ENCODE data around the gene PIGL. TPM values are rescaled to one million over a fixed set of nuclear protein-coding genes. Genes with fewer than 3 reads are reported as not detected.
"Not testable (repeated sequence)": the region's sequence is repeated elsewhere in the genome, so short reads cannot be mapped to it uniquely, and the experiment has no call there.

PIGL gene
- total and polyA plus RNA-seq, 10 donors: 14.5 to 81.9 (median 59.6) TPM

- no peak overlapping the region for H3K4me3 ChIP-seq
- H3K27me3 ChIP-seq (replicated peaks in 1 of 7): no peaks in the 10 kb centered on the region
- H3K4me1 ChIP-seq: peaks cover 0 to 5% (median 0%) of the 10 kb centered on the region in 6 donors
- peaks cover 0 to 75% (median 8%) of the 10 kb centered on the region in 6 donors for H3K36me3 ChIP-seq
- no peak overlapping the region for H3K27ac ChIP-seq
- TF ChIP-seq POLR2AphosphoS5 (IDR thresholded peaks at IDR 0.05) (no peak), CTCF (IDR thresholded peaks at IDR 0.05 in 8 of 11, conservative IDR thresholded peaks at IDR 0.05 in 3 of 11) (no peak), POLR2A (IDR thresholded peaks at IDR 0.05) (no peak)
- intact Hi-C loops (cut with DNase I; ENCODE audit: low total_unique reads): no loop called here
- H3K9me3 ChIP-seq: no peaks in the 10 kb centered on the region
- 84 to 93% (median 92%) methylated on average over 4 of the region's 4 CpGs for WGBS, 5 donors
- no peak for DNase-seq
Measured at GRCh38 chr17:16302856-16303255, 85.8 kb downstream of the PIGL start.

- H3K27me3 ChIP-seq (replicated peaks in 1 of 7): no peaks in the 10 kb centered on the region
- no peak for DNase-seq
- H3K36me3 ChIP-seq: peaks cover 0 to 72% (median 8%) of the 10 kb centered on the region in 6 donors
- no peak overlapping the region for H3K4me3 ChIP-seq
- intact Hi-C loops (cut with DNase I; ENCODE audit: low total_unique reads): no loop called here
- H3K27ac ChIP-seq: no peak overlapping the region
- WGBS, 5 donors: 71 to 81% (median 76%) methylated on average over 3 of the region's 3 CpGs
- H3K4me1 ChIP-seq: peaks cover 0 to 5% (median 0%) of the 10 kb centered on the region in 6 donors
- no peaks in the 10 kb centered on the region for H3K9me3 ChIP-seq
- TF ChIP-seq CTCF (IDR thresholded peaks at IDR 0.05 in 8 of 11, conservative IDR thresholded peaks at IDR 0.05 in 3 of 11) (peak in 6 of 11 experiments; percentile 13 to 34 (median 30)), POLR2AphosphoS5 (IDR thresholded peaks at IDR 0.05) (no peak)
Measured at GRCh38 chr17:16304830-16305229, 87.8 kb downstream of the PIGL start.

- Histone ChIP-seq H3K27me3 (replicated peaks in 1 of 7) (no peaks in the 10 kb centered on the region), H3K4me1 (peaks cover 0 to 10% (median 0%) of the 10 kb centered on the region in 6 donors), H3K9me3 (no peaks in the 10 kb centered on the region), H3K4me3 (no peak overlapping the region), H3K36me3 (peaks cover 0 to 65% (median 8%) of the 10 kb centered on the region in 6 donors), H3K27ac (no peak overlapping the region)
- no peak for DNase-seq
- intact Hi-C loops (cut with DNase I; ENCODE audit: low total_unique reads): no loop called here
- TF ChIP-seq POLR2AphosphoS5 (IDR thresholded peaks at IDR 0.05) (no peak), POLR2A (IDR thresholded peaks at IDR 0.05) (no peak), CTCF (IDR thresholded peaks at IDR 0.05 in 8 of 11, conservative IDR thresholded peaks at IDR 0.05 in 3 of 11) (no peak)
- WGBS, 5 donors: 67 to 92% (median 84%) methylated on average over 8 of the region's 8 CpGs
Measured at GRCh38 chr17:16306211-16306610, 89.2 kb downstream of the PIGL start.

- H3K27me3 ChIP-seq (replicated peaks in 1 of 7); H3K9me3 ChIP-seq; H3K27ac ChIP-seq; intact Hi-C loops (cut with DNase I; ENCODE audit: low total_unique reads); H3K4me1 ChIP-seq; H3K4me3 ChIP-seq; DNase-seq: not testable (repeated sequence)
- 94 to 99% (median 96%) methylated on average over 27 to 34 of the region's 34 CpGs for WGBS, 5 donors
- peaks cover 0 to 50% (median 4%) of the 10 kb centered on the region in 6 donors for H3K36me3 ChIP-seq
Measured at GRCh38 chr17:16312061-16312460, 95.1 kb downstream of the PIGL start.

All from spleen (tissue), 11 donors.